Stimulated activated CD8-positive, alpha-beta memory T cell treated with anti-CD3 and anti-CD28 coated beads, Interleukin-15, amount 100 ng/mL, for 4 hours (primary cell): Measurements from ENCODE around the gene PSMG3.
"Not testable (repeated sequence)": the region's sequence is repeated elsewhere in the genome, so short reads cannot be mapped to it uniquely, and the experiment has no call there.

Source experiments
- DNase-seq, 2 donors: peaks; one replicate each; pipeline ENCODE4 v3.0.0-alpha.2; 2020; ENCODE audit warnings: low read depth in 2 of 2

Gene PSMG3

DNA sequence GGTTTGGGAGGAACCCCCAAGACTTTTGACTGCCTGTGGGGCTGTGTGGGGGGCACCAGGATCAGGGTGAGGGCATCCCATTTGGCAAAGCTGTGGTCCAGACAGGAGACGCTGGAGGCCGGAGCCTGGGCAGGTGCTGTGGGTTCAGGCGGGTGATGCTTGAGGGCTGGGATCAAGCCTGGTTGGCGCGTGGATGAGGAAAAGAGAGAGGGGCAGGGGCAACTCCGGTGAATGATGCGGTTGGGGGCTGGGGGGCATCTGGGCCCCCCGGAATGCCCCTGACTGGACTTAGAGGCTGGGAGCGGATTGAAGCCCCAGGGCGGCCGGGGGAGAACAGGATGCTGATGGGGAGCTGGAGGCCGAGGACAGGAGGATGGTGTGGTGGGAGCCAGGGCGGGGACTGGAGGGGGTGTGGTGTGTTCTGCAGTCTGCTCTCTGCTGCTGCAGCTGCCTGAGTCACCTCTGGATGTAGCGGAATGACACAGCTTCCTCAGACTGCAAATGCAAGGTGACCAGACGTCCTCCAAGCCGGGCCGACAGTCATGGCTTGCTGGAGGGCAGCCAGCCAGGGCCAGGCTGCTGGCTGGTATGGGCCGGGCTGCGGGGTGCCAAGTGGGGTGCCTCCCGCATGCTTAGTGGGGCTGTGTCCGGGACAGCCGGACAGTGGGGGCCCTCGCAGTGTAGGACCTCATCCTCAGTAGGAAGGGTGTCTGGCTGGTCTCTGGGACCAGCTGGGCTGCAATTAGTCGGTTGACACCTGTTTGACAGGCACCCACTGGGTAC is 36.1 kb downstream of the PSMG3 start:
- DNase-seq, result no peak

DNA sequence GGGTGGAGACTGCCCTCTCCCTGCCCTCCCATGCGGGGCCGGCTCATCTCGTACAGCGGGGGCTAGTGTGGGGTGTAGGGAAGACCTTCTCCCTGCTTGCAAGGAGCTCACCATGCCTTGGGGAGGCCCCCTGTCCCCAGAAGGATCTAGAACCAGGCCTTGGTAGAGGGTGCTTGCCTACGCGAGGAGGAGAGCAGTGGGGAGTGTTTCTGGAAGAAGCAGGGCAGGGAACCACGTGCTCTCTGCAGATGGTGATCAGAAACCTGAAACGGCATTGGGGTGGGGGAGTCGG is 36.6 kb downstream of the PSMG3 start:
- DNase-seq, result no peak

GRCh38 chr7:1532456-1533254 is 37.2 kb downstream of the PSMG3 start:
- DNase-seq, result peak in 1 of 2 donors; percentile 34

- no peak for DNase-seq
Measured at GRCh38 chr7:1531979-1532455, 37.8 kb downstream of the PSMG3 start.

GRCh38 chr7:1531263-1531978 is 38.4 kb downstream of the PSMG3 start:
- peak in 1 of 2 donors; percentile 24 for DNase-seq

GRCh38 chr7:1530946-1531262 is 38.9 kb downstream of the PSMG3 start:
- DNase-seq, result no peak

DNA sequence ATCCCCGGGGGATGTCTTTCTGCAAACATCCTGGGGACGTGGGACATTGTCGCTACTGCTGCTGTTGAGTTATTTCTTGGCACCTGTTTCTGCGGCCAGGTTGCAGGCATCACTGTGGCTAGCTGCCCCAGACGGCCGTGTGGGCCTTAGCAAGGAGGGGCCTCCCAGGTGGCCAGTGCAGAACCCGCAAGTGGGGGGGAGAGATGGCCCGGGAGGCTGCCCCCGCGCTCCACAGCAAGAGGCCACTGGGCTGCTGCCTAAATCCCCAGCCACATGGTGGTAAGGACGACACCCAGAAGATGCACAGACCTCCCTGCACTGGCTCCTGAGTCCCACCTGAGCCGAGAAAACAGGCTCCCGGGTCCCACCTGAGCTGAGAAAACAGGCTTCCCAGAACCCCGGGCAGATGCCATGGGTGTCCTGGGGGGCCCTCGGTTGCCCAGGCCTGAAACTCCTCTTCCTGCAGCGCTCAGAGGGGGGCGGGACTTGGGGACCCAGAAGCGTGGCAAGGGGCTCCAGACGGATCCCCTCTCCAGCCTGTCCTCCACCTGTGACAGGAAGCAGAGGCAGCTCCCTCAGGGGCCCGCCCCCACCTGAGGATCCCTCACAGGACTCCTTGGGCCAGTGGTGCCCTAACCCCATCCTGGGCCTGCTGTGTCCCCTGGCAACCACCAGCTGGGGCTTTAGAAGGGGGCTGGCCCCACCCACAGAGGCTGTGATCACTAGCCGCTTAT is 40.3 kb downstream of the PSMG3 start:
- DNase-seq, result no peak

DNA sequence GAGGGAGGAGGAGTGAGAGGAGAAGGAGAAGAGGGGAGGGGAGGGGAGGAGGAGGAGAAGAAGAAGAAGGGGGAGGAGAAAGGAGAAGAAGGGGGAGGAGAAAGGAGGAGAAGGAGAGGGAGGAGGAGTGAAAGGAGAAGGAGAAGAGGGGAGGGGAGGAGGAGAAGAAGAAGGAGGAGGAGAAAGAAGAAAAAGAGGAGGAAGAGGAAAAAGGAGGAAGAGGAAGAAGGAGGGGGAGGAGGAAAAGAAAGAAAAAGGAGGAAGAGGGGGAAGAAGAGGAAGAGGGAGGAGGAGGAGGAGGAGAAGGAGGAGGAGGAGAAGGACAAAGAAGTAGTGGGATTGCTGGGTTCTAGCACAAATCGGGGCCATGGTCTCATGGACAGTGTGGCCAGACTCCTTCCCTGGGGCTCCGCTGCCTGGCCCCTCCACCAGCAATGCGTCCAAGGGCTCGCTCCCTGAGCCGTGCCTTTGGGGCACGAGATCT is 43.5 kb downstream of the PSMG3 start:
- no peak for DNase-seq

GRCh38 chr7:1525409-1525808 is 44.4 kb downstream of the PSMG3 start:
- no peak for DNase-seq

- DNase-seq, result no peak
Measured at GRCh38 chr7:1523844-1524243, 46.0 kb downstream of the PSMG3 start.

DNA sequence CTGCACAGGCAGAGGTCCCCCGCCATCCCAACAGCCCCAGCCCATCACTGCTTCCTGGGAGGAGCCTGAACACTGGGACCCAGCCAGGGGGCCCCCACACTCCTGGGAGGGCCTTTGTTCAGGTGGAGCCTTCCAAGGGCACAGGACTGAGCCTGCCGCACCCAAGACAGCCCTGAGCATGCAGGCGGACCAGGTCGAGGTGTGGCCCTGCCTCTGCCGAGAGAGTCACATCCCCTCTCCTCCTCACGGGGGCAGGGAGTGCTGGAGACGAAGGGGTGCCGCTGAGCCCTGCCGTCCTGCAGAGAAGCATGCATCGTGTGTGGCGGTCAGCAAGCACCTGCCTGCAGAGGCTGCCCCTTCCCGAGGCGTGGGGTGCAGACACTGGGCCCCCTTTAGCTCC is 46.6 kb downstream of the PSMG3 start:
- DNase-seq, result no peak

DNA sequence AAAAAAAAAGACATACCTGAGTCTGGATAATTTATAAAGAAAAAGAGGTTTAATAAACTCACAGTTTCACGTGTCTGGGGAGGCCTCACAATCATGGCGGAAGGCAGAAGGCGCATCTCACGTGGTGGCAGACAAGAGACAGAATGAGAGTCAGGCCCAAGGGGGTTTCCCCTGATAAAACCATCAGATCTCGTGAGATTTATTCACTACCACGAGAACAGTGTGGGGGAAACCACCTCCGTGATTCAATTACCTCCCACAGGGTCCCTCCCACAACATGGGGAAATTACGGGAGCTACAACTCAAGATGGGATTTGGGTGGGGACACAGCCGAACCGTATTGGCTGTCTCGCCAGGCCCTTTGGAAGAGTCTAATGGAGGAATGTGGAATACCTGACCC is 48.4 kb downstream of the PSMG3 start:
- DNase-seq, result no peak

DNA sequence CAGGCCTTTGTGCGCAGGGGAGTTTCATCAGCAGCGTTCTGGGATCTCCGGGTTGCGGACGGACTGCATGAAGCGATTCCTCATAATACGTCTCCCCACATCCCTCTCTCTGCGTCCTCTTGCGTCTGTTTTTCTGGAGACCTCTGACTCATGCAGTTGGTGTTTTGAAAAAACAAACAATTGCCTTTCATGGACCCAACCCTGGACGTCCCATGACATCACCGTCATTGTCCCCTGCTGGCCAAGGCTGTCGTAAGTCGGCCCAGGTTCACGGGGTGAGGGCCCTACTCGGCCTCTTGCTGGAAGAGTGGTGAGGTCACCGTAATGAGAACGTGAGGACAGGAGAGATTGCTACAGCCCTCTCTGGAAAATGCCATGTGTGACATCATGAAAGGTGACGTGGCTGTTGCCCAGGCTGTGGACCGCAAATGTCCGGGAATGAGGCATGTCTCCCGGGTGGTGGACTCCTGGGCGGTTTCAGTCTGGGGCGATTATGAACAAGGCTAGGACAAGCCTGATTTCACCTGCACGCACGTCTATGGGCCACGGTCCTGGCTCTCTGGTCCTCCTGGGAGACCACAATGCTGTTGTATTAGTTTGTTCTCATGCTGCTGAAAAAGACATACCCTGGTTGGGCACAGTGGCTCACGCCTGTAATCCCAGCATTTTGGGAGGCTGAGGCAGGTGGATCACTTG is 49.1 kb downstream of the PSMG3 start:
- DNase-seq, result no peak

- DNase-seq, result not testable (repeated sequence)
Measured at GRCh38 chr7:1519322-1519922, 50.4 kb downstream of the PSMG3 start.
